HepG2 (cell line): ENCODE data around the gene KIF26B. TPM values are rescaled to one million over a fixed set of nuclear protein-coding genes. Genes with fewer than 3 reads are reported as not detected.

ENCODE experiments used
- FOSL2 ChIP-seq: sonication (generic); formaldehyde crosslinking; IDR thresholded peaks from 2 replicates; pipeline ENCODE4 v1.4.0; 2020; ENCODE audit warnings: missing genetic modification reagents
- HOXA7 ChIP-seq: sonication (generic); formaldehyde crosslinking; IDR thresholded peaks from 2 replicates; pipeline ENCODE4 v1.8.1; 2022; ENCODE audit warnings: mild to moderate bottlenecking, missing genetic modification reagents, moderate library complexity
- KAT2B ChIP-seq: fragments of 150-350 bp; IDR thresholded peaks from 2 replicates; pipeline ENCODE4 v1.6.1; 2014; ENCODE audit warnings: low read depth, low read length, borderline replicate concordance
- MAFF ChIP-seq: IDR thresholded peaks from 2 replicates; pipeline ENCODE4 v1.6.1; 2011; ENCODE audit warnings: low read depth, low read length, improper control_type of control experiment
- NCOR1 ChIP-seq: fragments of 200-600 bp; sonication (generic); IDR thresholded peaks from 2 replicates; pipeline ENCODE4 v1.7.0; 2017; ENCODE audit warnings: antibody characterized with exemption, low read length, borderline replicate concordance
- NONO ChIP-seq, 2 experiments: fragments of 450-650 bp in 1 of 2; sonication (generic) in 1 of 2; formaldehyde crosslinking in 1 of 2; IDR thresholded peaks in 1 of 2; conservative IDR thresholded peaks in 1 of 2; 2 replicates each; pipeline versions ENCODE4 v1.6.1 to v1.8.0; 2017 to 2022; ENCODE audit warnings: mild to moderate bottlenecking in 1 of 2, missing genetic modification reagents in 1 of 2, moderate library complexity in 1 of 2
- ONECUT2 ChIP-seq: sonication (generic); formaldehyde crosslinking; IDR thresholded peaks from 2 replicates; pipeline ENCODE4 v1.4.0; 2020; ENCODE audit warnings: missing genetic modification reagents
- TCF7 ChIP-seq: sonication (generic); IDR thresholded peaks from 2 replicates; pipeline ENCODE4 v1.6.1; 2016; ENCODE audit warnings: antibody characterized with exemption, low read depth
- TEAD3 ChIP-seq: optimal IDR thresholded peaks from 2 replicates; pipeline ENCODE3; 2016; ENCODE audit warnings: borderline replicate concordance
- YEATS4 ChIP-seq: sonication (generic); formaldehyde crosslinking; IDR thresholded peaks from 2 replicates; pipeline ENCODE4 v1.4.0; 2020; ENCODE audit warnings: missing genetic modification reagents, borderline replicate concordance
- ZNF230 ChIP-seq: sonication (generic); formaldehyde crosslinking; IDR thresholded peaks from 2 replicates; pipeline ENCODE4 v1.4.0; 2020; ENCODE audit warnings: mild to moderate bottlenecking, missing genetic modification reagents
- ZNF264 ChIP-seq: sonication (generic); formaldehyde crosslinking; IDR thresholded peaks from 2 replicates; pipeline ENCODE4 v1.4.0; 2020; ENCODE audit warnings: missing genetic modification reagents
- ZNF335 ChIP-seq: sonication (generic); formaldehyde crosslinking; IDR thresholded peaks from 2 replicates; pipeline ENCODE4 v1.4.0; 2020; ENCODE audit warnings: missing genetic modification reagents
- ZNF451 ChIP-seq: sonication (generic); formaldehyde crosslinking; IDR thresholded peaks from 2 replicates; pipeline ENCODE4 v1.5.0; 2020; ENCODE audit warnings: mild to moderate bottlenecking, missing genetic modification reagents
- ZSCAN9 ChIP-seq: IDR thresholded peaks from 2 replicates; pipeline ENCODE4 v1.6.1; 2016; ENCODE audit warnings: borderline replicate concordance
- polyA plus RNA-seq, 8 experiments: library from polyadenylated mRNA; depleted of rRNA in 3 of 8; stranded (reverse) in 7 of 8; unstranded in 1 of 8; fragments of >200 nt; fragmentation: Illumina TruSeq in 4 of 8; extraction: Trizol in 4 of 8; gene quantifications; 2 replicates each; pipeline versions ENCODE4 v1.2.1 to v1.2.3, GENCODE V29; 2011 to 2016; ENCODE audit warnings: low read depth in 4 of 8, missing spikeins in 1 of 8, mixed read lengths in 1 of 8; ENCODE audit not compliant: insufficient read depth in 1 of 8
- total RNA-seq, 5 experiments: library from RNA; depleted of rRNA; stranded (reverse); fragments of >200 nt; fragmentation: Illumina TruSeq; extraction: Trizol; gene quantifications; 2 replicates each; pipeline ENCODE4 v1.2.3, GENCODE V29; 2016; ENCODE audit warnings: low read depth in 1 of 5
- TF ChIP-seq, protein P1 (sequence below): sonication (generic); formaldehyde crosslinking; IDR thresholded peaks from 2 replicates; pipeline ENCODE4 v1.5.0; 2020; ENCODE audit warnings: mild to moderate bottlenecking, missing genetic modification reagents, borderline replicate concordance
- TF ChIP-seq, protein P2 (sequence below): IDR thresholded peaks from 2 replicates; pipeline ENCODE4 v1.6.1; 2016
- TF ChIP-seq, protein P3 (sequence below): sonication (generic); formaldehyde crosslinking; IDR thresholded peaks from 2 replicates; pipeline ENCODE4 v1.5.0; 2020; ENCODE audit warnings: mild to moderate bottlenecking, missing genetic modification reagents, borderline replicate concordance

Gene KIF26B
- total and polyA plus RNA-seq, 2 of the 13 experiments (the other 11 are each of a cell fraction or from before 2014, with no cell fraction given): 0.08 to 0.09 TPM

- TF ChIP-seq, protein P1, sequence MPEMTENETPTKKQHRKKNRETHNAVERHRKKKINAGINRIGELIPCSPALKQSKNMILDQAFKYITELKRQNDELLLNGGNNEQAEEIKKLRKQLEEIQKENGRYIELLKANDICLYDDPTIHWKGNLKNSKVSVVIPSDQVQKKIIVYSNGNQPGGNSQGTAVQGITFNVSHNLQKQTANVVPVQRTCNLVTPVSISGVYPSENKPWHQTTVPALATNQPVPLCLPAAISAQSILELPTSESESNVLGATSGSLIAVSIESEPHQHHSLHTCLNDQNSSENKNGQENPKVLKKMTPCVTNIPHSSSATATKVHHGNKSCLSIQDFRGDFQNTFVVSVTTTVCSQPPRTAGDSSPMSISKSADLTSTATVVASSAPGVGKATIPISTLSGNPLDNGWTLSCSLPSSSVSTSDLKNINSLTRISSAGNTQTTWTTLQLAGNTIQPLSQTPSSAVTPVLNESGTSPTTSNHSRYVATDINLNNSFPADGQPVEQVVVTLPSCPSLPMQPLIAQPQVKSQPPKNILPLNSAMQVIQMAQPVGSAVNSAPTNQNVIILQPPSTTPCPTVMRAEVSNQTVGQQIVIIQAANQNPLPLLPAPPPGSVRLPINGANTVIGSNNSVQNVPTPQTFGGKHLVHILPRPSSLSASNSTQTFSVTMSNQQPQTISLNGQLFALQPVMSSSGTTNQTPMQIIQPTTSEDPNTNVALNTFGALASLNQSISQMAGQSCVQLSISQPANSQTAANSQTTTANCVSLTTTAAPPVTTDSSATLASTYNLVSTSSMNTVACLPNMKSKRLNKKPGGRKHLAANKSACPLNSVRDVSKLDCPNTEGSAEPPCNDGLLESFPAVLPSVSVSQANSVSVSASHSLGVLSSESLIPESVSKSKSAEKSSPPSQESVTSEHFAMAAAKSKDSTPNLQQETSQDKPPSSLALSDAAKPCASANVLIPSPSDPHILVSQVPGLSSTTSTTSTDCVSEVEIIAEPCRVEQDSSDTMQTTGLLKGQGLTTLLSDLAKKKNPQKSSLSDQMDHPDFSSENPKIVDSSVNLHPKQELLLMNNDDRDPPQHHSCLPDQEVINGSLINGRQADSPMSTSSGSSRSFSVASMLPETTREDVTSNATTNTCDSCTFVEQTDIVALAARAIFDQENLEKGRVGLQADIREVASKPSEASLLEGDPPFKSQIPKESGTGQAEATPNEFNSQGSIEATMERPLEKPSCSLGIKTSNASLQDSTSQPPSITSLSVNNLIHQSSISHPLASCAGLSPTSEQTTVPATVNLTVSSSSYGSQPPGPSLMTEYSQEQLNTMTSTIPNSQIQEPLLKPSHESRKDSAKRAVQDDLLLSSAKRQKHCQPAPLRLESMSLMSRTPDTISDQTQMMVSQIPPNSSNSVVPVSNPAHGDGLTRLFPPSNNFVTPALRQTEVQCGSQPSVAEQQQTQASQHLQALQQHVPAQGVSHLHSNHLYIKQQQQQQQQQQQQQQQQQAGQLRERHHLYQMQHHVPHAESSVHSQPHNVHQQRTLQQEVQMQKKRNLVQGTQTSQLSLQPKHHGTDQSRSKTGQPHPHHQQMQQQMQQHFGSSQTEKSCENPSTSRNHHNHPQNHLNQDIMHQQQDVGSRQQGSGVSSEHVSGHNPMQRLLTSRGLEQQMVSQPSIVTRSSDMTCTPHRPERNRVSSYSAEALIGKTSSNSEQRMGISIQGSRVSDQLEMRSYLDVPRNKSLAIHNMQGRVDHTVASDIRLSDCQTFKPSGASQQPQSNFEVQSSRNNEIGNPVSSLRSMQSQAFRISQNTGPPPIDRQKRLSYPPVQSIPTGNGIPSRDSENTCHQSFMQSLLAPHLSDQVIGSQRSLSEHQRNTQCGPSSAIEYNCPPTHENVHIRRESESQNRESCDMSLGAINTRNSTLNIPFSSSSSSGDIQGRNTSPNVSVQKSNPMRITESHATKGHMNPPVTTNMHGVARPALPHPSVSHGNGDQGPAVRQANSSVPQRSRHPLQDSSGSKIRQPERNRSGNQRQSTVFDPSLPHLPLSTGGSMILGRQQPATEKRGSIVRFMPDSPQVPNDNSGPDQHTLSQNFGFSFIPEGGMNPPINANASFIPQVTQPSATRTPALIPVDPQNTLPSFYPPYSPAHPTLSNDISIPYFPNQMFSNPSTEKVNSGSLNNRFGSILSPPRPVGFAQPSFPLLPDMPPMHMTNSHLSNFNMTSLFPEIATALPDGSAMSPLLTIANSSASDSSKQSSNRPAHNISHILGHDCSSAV (CRISPR knock-in tag): no peak
- no peak for TF ChIP-seq ZNF335
- TF ChIP-seq, protein P2, sequence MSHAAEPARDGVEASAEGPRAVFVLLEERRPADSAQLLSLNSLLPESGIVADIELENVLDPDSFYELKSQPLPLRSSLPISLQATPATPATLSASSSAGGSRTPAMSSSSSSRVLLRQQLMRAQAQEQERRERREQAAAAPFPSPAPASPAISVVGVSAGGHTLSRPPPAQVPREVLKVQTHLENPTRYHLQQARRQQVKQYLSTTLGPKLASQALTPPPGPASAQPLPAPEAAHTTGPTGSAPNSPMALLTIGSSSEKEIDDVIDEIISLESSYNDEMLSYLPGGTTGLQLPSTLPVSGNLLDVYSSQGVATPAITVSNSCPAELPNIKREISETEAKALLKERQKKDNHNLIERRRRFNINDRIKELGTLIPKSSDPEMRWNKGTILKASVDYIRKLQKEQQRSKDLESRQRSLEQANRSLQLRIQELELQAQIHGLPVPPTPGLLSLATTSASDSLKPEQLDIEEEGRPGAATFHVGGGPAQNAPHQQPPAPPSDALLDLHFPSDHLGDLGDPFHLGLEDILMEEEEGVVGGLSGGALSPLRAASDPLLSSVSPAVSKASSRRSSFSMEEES (CRISPR knock-in tag): peak; percentile 42; the same call in 1 of the 2 replicates
- TF ChIP-seq NCOR1: 0 out of 2 replicates have a peak, but pooled peaks have one; percentile 37
- no peak for TF ChIP-seq ZNF451 (CRISPR knock-in tag)
- TF ChIP-seq KAT2B: no peak
- TF ChIP-seq ZNF230 (CRISPR knock-in tag): 0 out of 2 replicates have a peak, but pooled peaks have one; percentile 37
- no peak for TF ChIP-seq TCF7
- TF ChIP-seq HOXA7 (CRISPR knock-in tag): no peak
- TF ChIP-seq TEAD3 (CRISPR knock-in tag): peak; percentile 50
- no peak for TF ChIP-seq ONECUT2 (CRISPR knock-in tag)
- no peak for TF ChIP-seq ZNF264 (CRISPR knock-in tag)
- TF ChIP-seq ZSCAN9 (CRISPR knock-in tag): no peak
- TF ChIP-seq FOSL2 (CRISPR knock-in tag): no peak
- TF ChIP-seq MAFF: no peak
- TF ChIP-seq, protein P3, sequence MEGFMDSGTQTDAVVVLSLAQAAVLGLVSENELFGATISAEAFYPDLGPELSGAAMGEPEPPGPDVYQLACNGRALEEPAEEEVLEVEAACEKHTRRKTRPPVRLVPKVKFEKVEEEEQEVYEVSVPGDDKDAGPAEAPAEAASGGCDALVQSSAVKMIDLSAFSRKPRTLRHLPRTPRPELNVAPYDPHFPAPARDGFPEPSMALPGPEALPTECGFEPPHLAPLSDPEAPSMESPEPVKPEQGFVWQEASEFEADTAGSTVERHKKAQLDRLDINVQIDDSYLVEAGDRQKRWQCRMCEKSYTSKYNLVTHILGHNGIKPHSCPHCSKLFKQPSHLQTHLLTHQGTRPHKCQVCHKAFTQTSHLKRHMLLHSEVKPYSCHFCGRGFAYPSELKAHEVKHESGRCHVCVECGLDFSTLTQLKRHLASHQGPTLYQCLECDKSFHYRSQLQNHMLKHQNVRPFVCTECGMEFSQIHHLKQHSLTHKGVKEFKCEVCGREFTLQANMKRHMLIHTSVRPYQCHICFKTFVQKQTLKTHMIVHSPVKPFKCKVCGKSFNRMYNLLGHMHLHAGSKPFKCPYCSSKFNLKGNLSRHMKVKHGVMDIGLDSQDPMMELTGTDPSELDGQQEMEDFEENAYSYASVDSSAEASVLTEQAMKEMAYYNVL: no peak
- TF ChIP-seq YEATS4 (CRISPR knock-in tag): no peak
- no peak for TF ChIP-seq NONO (IDR thresholded peaks at IDR 0.05)
- no peak for TF ChIP-seq NONO (CRISPR knock-in tag; conservative IDR thresholded peaks at IDR 0.05)
Measured at GRCh38 chr1:245558069-245558468, 403.3 kb downstream of the KIF26B start (continued).
